Smooth muscle cell (in vitro differentiated cells): Measurements from ENCODE around the gene AAGAB. TPM values are rescaled to one million over a fixed set of nuclear protein-coding genes. Genes with fewer than 3 reads are reported as not detected.

Experiments used
- DNase-seq: peaks from one replicate; lab custom pipeline; 2025; ENCODE audit not compliant: unreplicated experiment; lab: John Stamatoyannopoulos, UW
- H2AFZ ChIP-seq: fragments of 200-600 bp; sonication (generic); 2 replicates; pipeline ENCODE4 v1.6.0; 2016; ENCODE audit warnings: antibody characterized with exemption, low read depth, mild to moderate bottlenecking
- H3F3A ChIP-seq: fragments of 200-600 bp; sonication (generic); 2 replicates; pipeline ENCODE4 v1.6.0; 2017; ENCODE audit warnings: antibody characterized with exemption, low read depth
- H3K27ac ChIP-seq: fragments of 200-600 bp; sonication (generic); 2 replicates; pipeline ENCODE4 v1.5.1; 2016; ENCODE audit warnings: low read depth, mild to moderate bottlenecking
- H3K27me3 ChIP-seq: fragments of 200-600 bp; sonication (generic); 2 replicates; pipeline ENCODE4 v1.6.1; 2016; ENCODE audit warnings: low read depth, mild to moderate bottlenecking
- H3K36me3 ChIP-seq: fragments of 200-600 bp; sonication (generic); 2 replicates; pipeline ENCODE4 v1.5.1; 2016; ENCODE audit warnings: low read depth
- H3K4me1 ChIP-seq: fragments of 200-600 bp; sonication (generic); 2 replicates; pipeline ENCODE4 v1.5.1; 2016; ENCODE audit warnings: low read depth
- H3K4me2 ChIP-seq: fragments of 200-600 bp; sonication (generic); 2 replicates; pipeline ENCODE4 v1.6.0; 2016; ENCODE audit warnings: mild to moderate bottlenecking
- H3K4me3 ChIP-seq: fragments of 200-600 bp; sonication (generic); 2 replicates; pipeline ENCODE4 v1.5.1; 2016; ENCODE audit warnings: mild to moderate bottlenecking
- H3K79me2 ChIP-seq: fragments of 200-600 bp; sonication (generic); 2 replicates; pipeline ENCODE4 v1.6.0; 2016; ENCODE audit warnings: low read depth, mild to moderate bottlenecking
- H3K9ac ChIP-seq: fragments of 200-600 bp; sonication (generic); 2 replicates; pipeline ENCODE4 v1.6.0; 2016; ENCODE audit warnings: low read depth
- H3K9me3 ChIP-seq: fragments of 200-600 bp; sonication (generic); replicated peaks from 2 replicates; pipeline ENCODE4 v1.5.1; 2016; ENCODE audit warnings: low read depth
- H4K20me1 ChIP-seq: fragments of 200-600 bp; sonication (generic); 2 replicates; pipeline ENCODE4 v1.6.0; 2016; ENCODE audit warnings: low read depth
- CTCF ChIP-seq: fragments of 200-600 bp; sonication (generic); IDR thresholded peaks from 2 replicates; pipeline ENCODE4 v1.5.1; 2017; ENCODE audit warnings: borderline replicate concordance, mild to moderate bottlenecking, antibody characterized with exemption; ENCODE audit not compliant: insufficient read depth, poor library complexity, severe bottlenecking
- WGBS: methylation state at CpG from one replicate; pipeline ENCODE4 v1.1.7; 2016; ENCODE audit warnings: low lambda C conversion rate; 5-methylcytosine and 5-hydroxymethylcytosine counted together
- polyA plus RNA-seq: library from polyadenylated mRNA; unstranded; fragments of >200 nt; fragmentation: Nextera tagmentation; extraction: Ambion mirVana; gene quantifications from 2 replicates; pipeline ENCODE4 v1.2.1, GENCODE V29; 2016
- total RNA-seq: library from RNA; depleted of rRNA; stranded (reverse); fragments of >200 nt; gene quantifications from 2 replicates; pipeline ENCODE4 v1.2.3, GENCODE V29; 2014

The AAGAB gene
- total and polyA plus RNA-seq, 2 experiments from 2014 or later = 38.2 to 39.6 TPM

GRCh38 chr15:67201136-67201535 is 53.3 kb downstream of the AAGAB start:
- no peaks in the 10 kb centered on the region for H3K79me2 ChIP-seq
- H3K4me2 ChIP-seq = no peak overlapping the region
- TF ChIP-seq CTCF = no peak
- no peaks in the 10 kb centered on the region for H3K27me3 ChIP-seq
- no peaks in the 10 kb centered on the region for H3K9me3 ChIP-seq
- H3K27ac ChIP-seq = no peak overlapping the region
- H3K9ac ChIP-seq = no peak overlapping the region
- DNase-seq = no peak
- no peak overlapping the region for H2AFZ ChIP-seq
- peaks cover 8% of the 10 kb centered on the region for H3K4me1 ChIP-seq
- no peak overlapping the region for H3K4me3 ChIP-seq
- H3K36me3 ChIP-seq = peaks cover 13% of the 10 kb centered on the region
- no peaks in the 10 kb centered on the region for H3F3A ChIP-seq
- H4K20me1 ChIP-seq = no peaks in the 10 kb centered on the region

- H3K4me2 ChIP-seq = peak overlapping the region; percentile 5
- no peaks in the 10 kb centered on the region for H3K9me3 ChIP-seq
- DNase-seq = no peak
- 76% methylated on average over 8 of the region's 8 CpGs for WGBS
- no peaks in the 10 kb centered on the region for H3K27me3 ChIP-seq
- TF ChIP-seq CTCF = no peak
- no peaks in the 10 kb centered on the region for H4K20me1 ChIP-seq
- H2AFZ ChIP-seq = no peak overlapping the region
- H3K27ac ChIP-seq = peak overlapping the region; percentile 3
- H3K9ac ChIP-seq = no peak overlapping the region
- H3K79me2 ChIP-seq = no peaks in the 10 kb centered on the region
- H3K4me3 ChIP-seq = no peak overlapping the region
- H3K4me1 ChIP-seq = peaks cover 8% of the 10 kb centered on the region
- peaks cover 4% of the 10 kb centered on the region for H3F3A ChIP-seq
- peaks cover 8% of the 10 kb centered on the region for H3K36me3 ChIP-seq
These were observed 54.3 kb downstream of the AAGAB start for GRCh38 chr15:67199881-67200763.

DNA sequence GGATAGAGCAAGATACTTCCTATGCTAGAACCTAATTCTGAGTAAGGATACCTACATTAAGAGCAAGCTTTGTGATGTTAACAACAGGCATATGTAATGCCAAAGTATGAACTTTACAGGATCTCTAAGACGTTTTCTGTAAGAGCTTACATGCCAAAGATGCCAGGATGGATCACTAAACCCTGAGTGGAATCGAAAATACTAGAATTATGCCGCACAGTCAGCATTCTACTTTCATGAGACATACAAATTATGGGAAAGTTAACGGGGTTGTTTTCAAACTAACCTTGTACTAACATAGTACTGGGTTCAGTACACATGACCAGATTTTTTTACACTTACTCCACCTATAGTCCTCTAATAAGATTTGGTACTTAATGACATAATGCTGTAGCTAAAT is 55.1 kb downstream of the AAGAB start:
- no peak for DNase-seq
- H3K9me3 ChIP-seq = no peaks in the 10 kb centered on the region

More for the DNA sequence above, 55.1 kb downstream of the AAGAB start:
- no peak overlapping the region for H3K27ac ChIP-seq
- WGBS = 71% methylated on average over 4 of the region's 4 CpGs
- no peaks in the 10 kb centered on the region for H3K79me2 ChIP-seq
- H3K4me3 ChIP-seq = no peak overlapping the region
- peaks cover 4% of the 10 kb centered on the region for H3F3A ChIP-seq
- peaks cover 4% of the 10 kb centered on the region for H3K36me3 ChIP-seq
- no peaks in the 10 kb centered on the region for H4K20me1 ChIP-seq
- no peak overlapping the region for H2AFZ ChIP-seq
- H3K27me3 ChIP-seq = no peaks in the 10 kb centered on the region
- TF ChIP-seq CTCF = no peak
- no peak overlapping the region for H3K4me2 ChIP-seq
- no peak overlapping the region for H3K9ac ChIP-seq
- H3K4me1 ChIP-seq = peaks cover 8% of the 10 kb centered on the region
